GM18870 (cell line): ENCODE results near the gene CIZ1.

Source experiments
- ATAC-seq: cut with Tn5 transposase; IDR thresholded peaks from one replicate; pipeline ENCODE4 v1.9.1; 2021; ENCODE audit warnings: moderate library complexity; ENCODE audit not compliant: unreplicated experiment

The CIZ1 gene

DNA sequence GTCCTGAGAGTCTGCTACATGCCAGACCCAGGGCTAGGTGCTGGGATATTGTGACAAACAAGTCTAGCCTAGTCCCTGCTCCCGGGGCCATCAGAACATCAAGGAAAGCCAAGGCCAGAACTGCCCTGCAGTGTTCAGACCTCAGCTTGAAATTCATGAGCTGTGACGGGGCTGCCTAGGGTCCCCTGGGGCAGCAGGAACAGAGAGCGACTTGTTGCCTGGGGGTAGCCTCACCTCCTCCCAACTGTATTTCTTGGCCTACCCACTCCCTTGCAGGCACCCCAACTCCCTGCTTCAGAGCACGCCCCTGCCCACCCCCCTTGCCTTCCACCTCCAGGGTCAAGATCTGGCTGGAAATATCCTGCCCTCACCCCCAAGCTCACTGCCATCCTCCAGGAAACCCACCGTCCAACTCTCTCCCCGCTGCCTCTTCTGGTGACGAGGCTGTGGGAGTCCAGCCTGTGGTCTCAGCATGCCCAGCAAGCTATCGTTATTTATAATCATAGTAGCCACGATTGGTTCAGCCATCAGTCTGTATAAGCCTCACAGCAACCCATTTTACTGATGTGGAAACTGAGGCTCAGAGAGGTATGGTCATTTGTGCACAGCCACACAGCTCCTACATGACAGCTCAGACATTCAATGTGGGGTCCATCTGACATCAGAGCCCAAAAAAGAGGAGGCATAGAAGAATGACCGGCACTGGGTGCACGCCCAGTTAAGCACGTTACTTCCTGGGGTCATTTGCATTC lies 22.6 kb upstream of the CIZ1 start:
- ATAC-seq = no peak

- ATAC-seq = no peak
Observed at GRCh38 chr9:128211981-128212281, 20.6 kb upstream of the CIZ1 start.

GRCh38 chr9:128211186-128211980 lies 20.0 kb upstream of the CIZ1 start:
- no peak for ATAC-seq

GRCh38 chr9:128208946-128209669 lies 17.7 kb upstream of the CIZ1 start:
- ATAC-seq = no peak

- ATAC-seq = no peak
Observed at GRCh38 chr9:128208386-128208785, 17.0 kb upstream of the CIZ1 start.

GRCh38 chr9:128206916-128207910 lies 15.8 kb upstream of the CIZ1 start:
- ATAC-seq = no peak

GRCh38 chr9:128206484-128206883 lies 15.1 kb upstream of the CIZ1 start:
- ATAC-seq = no peak

GRCh38 chr9:128205296-128205944 lies 14.0 kb upstream of the CIZ1 start:
- no peak for ATAC-seq

DNA sequence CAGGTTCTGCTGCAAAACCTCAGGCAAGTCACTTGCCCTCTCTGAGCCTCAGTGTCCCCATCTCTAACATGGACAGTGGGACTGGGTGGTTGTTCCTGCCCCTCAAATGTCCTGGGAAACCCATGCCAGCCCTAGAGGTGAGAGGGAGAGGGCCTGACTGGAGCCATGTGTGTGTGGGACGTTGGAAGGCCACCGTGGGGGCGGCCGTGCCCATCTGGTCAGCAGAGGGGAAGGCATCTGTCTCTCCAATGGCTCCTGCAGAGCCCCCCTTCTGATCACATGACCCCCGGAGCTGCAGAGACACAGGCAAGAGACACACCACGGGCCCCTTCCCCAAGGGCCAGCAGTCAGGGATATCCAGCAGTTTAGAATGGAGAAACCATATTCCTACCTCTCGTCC lies 13.5 kb upstream of the CIZ1 start:
- ATAC-seq = no peak

GRCh38 chr9:128203707-128204551 lies 12.6 kb upstream of the CIZ1 start:
- no peak for ATAC-seq

DNA sequence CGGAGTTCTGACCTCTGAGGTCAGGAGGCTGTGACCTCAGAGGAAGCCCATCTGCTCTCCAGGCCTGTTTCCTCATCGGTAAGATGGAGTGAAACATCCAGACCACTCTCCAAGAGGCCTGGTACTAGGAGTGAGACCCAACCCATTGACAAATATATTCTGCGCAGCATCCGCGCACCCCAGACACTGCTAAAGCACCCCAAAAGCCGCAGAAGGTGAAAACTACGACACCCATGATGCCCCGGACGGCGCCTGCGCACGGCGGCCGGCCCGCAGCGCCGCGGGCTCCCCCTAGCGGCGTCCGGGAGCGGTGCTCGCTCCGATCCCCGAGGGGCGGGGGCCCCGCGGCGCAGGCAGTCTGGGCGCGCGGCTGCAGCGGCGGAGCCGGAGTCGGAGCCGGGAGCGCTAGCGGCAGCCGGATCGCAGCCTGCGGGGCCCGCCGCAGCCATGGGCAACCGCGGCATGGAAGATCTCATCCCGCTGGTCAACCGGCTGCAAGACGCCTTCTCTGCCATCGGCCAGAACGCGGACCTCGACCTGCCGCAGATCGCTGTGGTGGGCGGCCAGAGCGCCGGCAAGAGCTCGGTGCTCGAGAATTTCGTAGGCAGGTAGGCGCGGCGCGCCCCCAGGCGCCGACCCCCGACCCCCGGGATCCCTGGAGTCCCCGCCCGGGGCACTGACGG lies 11.8 kb upstream of the CIZ1 start, which contains the start of gene DNM1:
Gene DNM1, plus strand, starts transcription at position 356 of the 683 bp plus-strand sequence. Its CDS starts 92 bp downstream, at position 448.
- ATAC-seq = no peak

DNA sequence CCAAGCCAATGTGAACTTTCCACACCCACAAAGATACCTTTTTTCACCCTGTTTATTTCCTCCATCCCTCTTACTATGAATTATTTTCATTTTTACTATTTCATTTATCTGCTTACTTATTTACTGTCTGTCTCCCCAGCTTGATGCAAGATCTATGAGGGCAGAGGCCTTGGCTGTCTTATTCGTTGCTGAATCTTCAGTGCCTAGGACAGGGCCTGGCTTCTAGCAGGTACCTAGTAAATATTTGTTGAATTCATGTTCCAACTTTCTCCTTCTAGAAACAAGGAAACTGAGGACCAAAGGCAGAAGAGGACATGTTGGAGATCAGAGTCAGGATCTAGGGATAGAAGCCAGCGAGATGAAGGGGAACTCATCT lies 11.3 kb upstream of the CIZ1 start:
- no peak for ATAC-seq

- no peak for ATAC-seq
Observed at GRCh38 chr9:128201441-128202369, 10.3 kb upstream of the CIZ1 start.

DNA sequence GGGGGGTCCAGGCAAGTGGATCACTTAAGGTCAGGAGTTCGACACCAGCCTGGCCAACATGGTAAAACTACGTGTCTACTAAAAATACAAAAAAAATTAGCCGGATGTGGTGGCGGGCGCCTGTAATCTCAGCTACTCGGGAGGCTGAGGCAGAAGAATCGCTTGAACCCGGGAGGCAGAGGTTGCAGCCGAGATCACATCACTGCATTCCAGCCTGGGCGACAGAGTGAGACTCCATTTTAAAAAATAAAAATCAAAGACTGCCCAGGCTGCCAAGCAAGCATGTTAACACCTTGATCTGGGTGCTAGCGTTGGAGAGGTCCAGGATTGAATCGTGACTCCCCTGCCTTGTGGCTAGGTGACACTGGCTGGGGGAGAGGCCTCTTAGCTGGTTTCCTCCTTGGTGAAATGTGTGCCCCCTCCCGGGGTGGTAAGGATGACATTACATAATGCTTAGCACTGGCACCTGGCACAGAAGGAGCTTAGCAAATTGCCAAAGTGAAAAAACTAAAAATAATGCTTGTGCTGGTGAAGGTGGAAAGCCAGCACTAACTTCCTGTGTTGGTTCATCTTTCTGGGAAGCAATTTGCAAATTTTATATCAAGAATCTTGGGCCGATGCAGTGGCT lies 2.2 kb upstream of the CIZ1 start:
- ATAC-seq = no peak

DNA sequence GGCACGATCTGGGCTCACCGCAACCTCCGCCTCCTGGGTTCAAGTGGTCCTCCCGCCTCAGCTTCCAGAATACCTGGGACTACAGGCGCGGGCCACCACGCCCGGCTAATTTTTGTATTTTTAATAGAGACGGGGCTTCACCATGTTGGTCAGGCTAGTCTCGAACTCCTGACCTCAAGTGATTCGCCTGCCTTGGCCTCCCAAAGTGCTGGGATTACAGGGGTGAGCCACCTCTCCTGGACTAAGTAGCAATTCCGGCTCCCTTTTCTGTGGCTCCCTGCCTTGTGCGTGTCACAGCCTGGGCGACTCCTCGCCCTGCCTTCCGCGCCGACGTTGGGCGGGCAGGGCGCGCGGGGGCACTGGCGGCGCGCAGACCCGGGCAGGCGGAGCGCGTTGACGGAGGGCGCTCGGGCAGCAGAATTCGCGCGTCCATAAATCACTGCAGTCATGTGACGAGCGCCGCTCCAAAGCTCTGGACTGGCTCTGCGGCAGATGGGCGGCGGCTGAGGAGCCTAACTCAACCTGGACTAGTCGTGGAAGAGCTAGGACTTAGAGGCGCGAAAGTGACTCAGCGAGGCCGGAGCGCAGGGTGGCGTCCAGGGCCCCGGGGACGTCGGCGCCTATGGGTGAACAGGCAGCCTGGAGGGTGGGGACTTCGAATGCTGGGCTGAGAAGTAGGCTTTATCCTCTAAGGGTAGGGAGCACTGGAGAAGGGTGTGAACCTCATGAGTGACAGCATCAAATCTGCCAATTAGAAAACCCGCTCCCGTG lies 1.4 kb upstream of the CIZ1 start:
- no peak for ATAC-seq
